Thoracic aorta (tissue), 2 donors: Measurements from ENCODE around the gene NEGR1. TPM values are rescaled to one million over a fixed set of nuclear protein-coding genes. Genes with fewer than 3 reads are reported as not detected.

Experiments used
- ATAC-seq: fragments of 150-250 bp; one replicate; pipeline ENCODE4 v1.8.0; 2017; ENCODE audit warnings: low read depth; ENCODE audit not compliant: insufficient number of reproducible peaks, low FRiP score
- DNase-seq: peaks from one replicate; pipeline ENCODE4 v3.0.0-alpha.2; 2020; ENCODE audit warnings: low spot score
- H3K27ac ChIP-seq, 2 donors: fragments of 200-600 bp; sonication (generic); 1 replicate in 1 of 2; 2 replicates in 1 of 2; pipeline ENCODE4 v1.5.1; 2016; ENCODE audit warnings: mild to moderate bottlenecking in 2 of 2, moderate library complexity in 2 of 2
- H3K27me3 ChIP-seq: fragments of 200-600 bp; sonication (generic); replicated peaks from 2 replicates; pipeline ENCODE4 v1.6.0; 2016; ENCODE audit warnings: mild to moderate bottlenecking; ENCODE audit not compliant: insufficient read depth
- H3K36me3 ChIP-seq: fragments of 200-600 bp; sonication (generic); one replicate; pipeline ENCODE4 v1.5.1; 2016
- H3K4me1 ChIP-seq, 2 donors: fragments of 200-600 bp; sonication (generic); 1 replicate in 1 of 2; 2 replicates in 1 of 2; pipeline versions ENCODE4 v1.5.1 to v1.6.0; 2016; ENCODE audit warnings: low read depth in 2 of 2, mild to moderate bottlenecking in 1 of 2; ENCODE audit not compliant: control insufficient read depth in 1 of 2
- H3K4me3 ChIP-seq: fragments of 200-600 bp; sonication (generic); 2 replicates; pipeline ENCODE4 v1.5.1; 2016; ENCODE audit warnings: mild to moderate bottlenecking
- H3K9me3 ChIP-seq: fragments of 200-600 bp; sonication (generic); 2 replicates; pipeline ENCODE4 v1.5.1; 2016
- total RNA-seq, 2 donors: library from RNA; depleted of rRNA; stranded (reverse); fragments of >200 nt; gene quantifications; one replicate each; pipeline versions ENCODE4 v1.1.0 to v1.2.3, GENCODE V29; 2016
- TF ChIP-seq, protein P1 (sequence below): fragments of 200-600 bp; sonication (generic); IDR thresholded peaks from one replicate; pipeline ENCODE4 v1.5.1; 2019; ENCODE audit warnings: antibody characterized with exemption

The NEGR1 gene
- total RNA-seq, 2 donors from 2014 or later = 10.4 to 14.4 TPM

DNA sequence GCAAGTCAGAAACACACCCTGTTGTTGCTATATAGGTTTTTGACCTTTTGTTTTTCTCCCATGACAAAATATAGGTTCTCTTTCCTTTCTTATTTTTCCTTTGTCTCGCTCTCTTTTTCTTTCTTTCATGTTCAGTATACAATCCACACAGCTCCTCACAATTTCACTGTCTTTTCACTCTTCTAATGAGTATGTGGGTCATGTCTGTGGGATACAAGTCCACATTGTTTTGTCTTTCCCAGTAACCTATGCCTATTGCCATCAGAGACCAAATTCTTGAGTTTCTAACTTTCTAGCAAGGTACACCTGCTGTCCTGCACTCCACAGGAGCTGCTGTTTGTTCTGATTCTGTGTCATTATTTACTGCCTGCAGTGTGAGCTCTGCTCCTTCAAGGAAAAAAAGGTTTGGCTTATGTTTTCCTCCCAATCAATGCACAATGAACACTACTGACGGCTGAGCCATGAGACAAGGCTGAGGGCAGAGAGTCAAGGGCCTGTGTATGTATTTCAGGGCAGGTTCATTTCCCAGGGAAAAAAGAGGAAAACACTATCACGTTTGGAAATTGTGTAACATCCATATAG lies 453.8 kb downstream of the NEGR1 start:
- H3K4me1 ChIP-seq = no peaks in the 10 kb centered on the region
- no peaks in the 10 kb centered on the region for H3K27me3 ChIP-seq
- ATAC-seq = no peak
- no peaks in the 10 kb centered on the region for H3K9me3 ChIP-seq
- no peaks in the 10 kb centered on the region for H3K36me3 ChIP-seq
- no peak overlapping the region for H3K4me3 ChIP-seq
- no peak for DNase-seq
- TF ChIP-seq, protein P1, sequence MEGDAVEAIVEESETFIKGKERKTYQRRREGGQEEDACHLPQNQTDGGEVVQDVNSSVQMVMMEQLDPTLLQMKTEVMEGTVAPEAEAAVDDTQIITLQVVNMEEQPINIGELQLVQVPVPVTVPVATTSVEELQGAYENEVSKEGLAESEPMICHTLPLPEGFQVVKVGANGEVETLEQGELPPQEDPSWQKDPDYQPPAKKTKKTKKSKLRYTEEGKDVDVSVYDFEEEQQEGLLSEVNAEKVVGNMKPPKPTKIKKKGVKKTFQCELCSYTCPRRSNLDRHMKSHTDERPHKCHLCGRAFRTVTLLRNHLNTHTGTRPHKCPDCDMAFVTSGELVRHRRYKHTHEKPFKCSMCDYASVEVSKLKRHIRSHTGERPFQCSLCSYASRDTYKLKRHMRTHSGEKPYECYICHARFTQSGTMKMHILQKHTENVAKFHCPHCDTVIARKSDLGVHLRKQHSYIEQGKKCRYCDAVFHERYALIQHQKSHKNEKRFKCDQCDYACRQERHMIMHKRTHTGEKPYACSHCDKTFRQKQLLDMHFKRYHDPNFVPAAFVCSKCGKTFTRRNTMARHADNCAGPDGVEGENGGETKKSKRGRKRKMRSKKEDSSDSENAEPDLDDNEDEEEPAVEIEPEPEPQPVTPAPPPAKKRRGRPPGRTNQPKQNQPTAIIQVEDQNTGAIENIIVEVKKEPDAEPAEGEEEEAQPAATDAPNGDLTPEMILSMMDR = no peak
- H3K27ac ChIP-seq = no peak overlapping the region

DNA sequence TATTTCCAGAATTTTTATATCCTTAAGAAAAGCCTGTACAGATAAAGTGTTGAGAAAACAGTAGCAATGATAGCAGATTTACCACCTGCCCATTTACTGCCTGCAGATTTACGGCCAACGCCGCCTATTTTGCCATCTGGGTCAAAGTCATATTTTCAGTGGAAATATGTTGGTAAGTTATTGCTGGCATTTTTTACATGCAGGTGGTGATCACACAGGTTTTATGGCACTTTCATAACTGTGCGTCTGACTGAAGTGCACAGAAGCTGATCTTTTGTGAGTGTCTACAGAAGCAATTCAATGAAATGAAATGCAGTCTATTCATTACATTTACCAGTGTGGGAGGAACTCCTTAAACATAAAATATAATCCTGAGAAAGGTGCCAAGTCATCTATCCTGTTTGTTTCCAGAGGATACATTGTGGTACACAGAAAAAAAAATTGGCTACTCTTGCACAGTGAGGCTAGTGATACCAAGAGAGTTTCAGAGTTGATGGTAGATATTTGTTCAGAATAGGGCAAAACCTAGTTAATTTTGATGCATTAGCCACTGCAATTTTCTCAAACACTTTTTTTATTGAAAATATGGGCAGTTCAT lies 458.5 kb downstream of the NEGR1 start:
- no peak for ATAC-seq
- Histone ChIP-seq H3K27ac (no peak overlapping the region), H3K4me1 (no peaks in the 10 kb centered on the region), H3K27me3 (no peaks in the 10 kb centered on the region), H3K36me3 (no peaks in the 10 kb centered on the region), H3K9me3 (no peaks in the 10 kb centered on the region), H3K4me3 (no peak overlapping the region)
- no peak for DNase-seq
- TF ChIP-seq, protein P1 = no peak

DNA sequence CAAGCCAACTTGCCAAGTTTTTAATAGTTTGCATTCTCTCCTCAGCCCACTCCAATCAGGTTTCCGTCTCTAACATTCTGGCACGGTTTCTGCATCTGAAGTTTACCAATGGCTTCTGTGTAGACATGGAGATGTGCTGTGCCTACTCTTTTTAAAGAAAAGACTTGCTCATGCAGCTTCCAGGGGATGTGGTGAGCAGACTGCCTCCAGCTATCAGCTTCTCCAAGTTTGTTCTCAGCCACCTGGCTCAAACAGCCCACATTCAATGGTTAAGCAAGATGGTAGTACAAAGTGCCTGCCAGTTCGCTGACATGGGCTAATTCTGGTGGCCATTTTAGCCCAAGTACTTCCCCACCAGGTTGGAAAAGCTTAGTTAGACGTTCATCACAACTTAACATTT lies 465.3 kb downstream of the NEGR1 start:
- no peaks in the 10 kb centered on the region for H3K4me1 ChIP-seq
- ATAC-seq = no peak
- H3K27me3 ChIP-seq = no peaks in the 10 kb centered on the region

DNA sequence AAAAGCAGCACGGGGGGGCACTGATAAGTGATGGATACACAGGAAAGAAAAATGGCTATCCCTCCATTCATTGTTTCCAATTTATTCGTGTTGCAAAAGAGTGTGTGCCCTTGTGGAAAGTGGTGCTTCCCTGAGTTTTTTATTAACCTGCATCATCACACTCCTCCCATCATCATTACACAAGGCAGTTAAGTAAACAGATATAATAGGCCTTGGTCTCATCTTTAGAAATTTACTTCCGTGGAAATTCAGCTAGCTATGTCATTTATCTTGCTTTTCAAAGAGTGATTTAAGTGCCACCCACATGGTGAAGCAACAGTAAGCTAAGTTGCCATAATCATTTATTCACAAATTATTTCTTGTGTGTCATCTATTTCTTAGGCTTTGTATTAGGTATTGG lies 473.3 kb downstream of the NEGR1 start:
- H3K4me1 ChIP-seq = no peaks in the 10 kb centered on the region
- no peaks in the 10 kb centered on the region for H3K9me3 ChIP-seq
- H3K27me3 ChIP-seq = no peaks in the 10 kb centered on the region
- no peak overlapping the region for H3K4me3 ChIP-seq
- no peak overlapping the region for H3K27ac ChIP-seq
- ATAC-seq (no peak), DNase-seq (no peak)
- TF ChIP-seq, protein P1 = no peak
- H3K36me3 ChIP-seq = no peaks in the 10 kb centered on the region

More for the DNA sequence above, 465.3 kb downstream of the NEGR1 start:
- no peak for DNase-seq
- Histone ChIP-seq H3K36me3 (no peaks in the 10 kb centered on the region), H3K27ac (no peak overlapping the region), H3K9me3 (no peaks in the 10 kb centered on the region), H3K4me3 (no peak overlapping the region)
- TF ChIP-seq, protein P1 = no peak

DNA sequence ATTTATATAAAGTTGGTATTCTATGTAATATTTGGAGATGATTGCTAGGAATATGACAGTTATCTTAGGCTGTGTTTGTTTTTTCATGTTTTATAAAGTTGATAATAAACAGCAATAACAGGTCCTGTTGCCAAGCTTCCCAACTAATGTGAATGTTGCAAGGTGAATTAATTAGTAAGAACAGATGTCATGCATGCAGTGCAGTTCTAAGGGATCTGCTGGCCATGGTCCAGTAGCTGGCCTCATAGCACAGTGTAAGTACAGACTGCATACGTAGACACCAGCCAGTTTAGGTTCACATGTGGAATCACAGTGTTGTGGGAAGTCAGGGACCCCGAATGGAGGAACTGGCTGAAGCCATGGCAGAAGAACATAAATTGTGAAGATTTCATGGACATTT lies 478.2 kb downstream of the NEGR1 start:
- no peaks in the 10 kb centered on the region for H3K27me3 ChIP-seq
- TF ChIP-seq, protein P1 = no peak
- no peaks in the 10 kb centered on the region for H3K9me3 ChIP-seq
- H3K4me3 ChIP-seq = no peak overlapping the region
- no peaks in the 10 kb centered on the region for H3K36me3 ChIP-seq
- H3K4me1 ChIP-seq = no peaks in the 10 kb centered on the region
- ATAC-seq = no peak
- no peak for DNase-seq
- H3K27ac ChIP-seq = no peak overlapping the region
